Colonic mucosa (tissue), 4 donors: ENCODE measurements around the gene PRG2. TPM values are rescaled to one million over a fixed set of nuclear protein-coding genes. Genes with fewer than 3 reads are reported as not detected.
"Not testable (repeated sequence)": the region's sequence is repeated elsewhere in the genome, so short reads cannot be mapped to it uniquely, and the experiment has no call there.

ENCODE experiments used
- DNase-seq: peaks from one replicate; pipeline ENCODE4 v3.0.0-alpha.2; 2020
- H3K27ac ChIP-seq: fragments of 200-600 bp; one replicate; pipeline ENCODE4 v1.8.0; 2021
- H3K27me3 ChIP-seq: fragments of 200-600 bp; one replicate; pipeline ENCODE4 v1.8.0; 2021
- H3K36me3 ChIP-seq: fragments of 200-600 bp; one replicate; pipeline ENCODE4 v1.8.0; 2021
- H3K4me1 ChIP-seq: fragments of 200-600 bp; one replicate; pipeline ENCODE4 v1.8.0; 2021; ENCODE audit warnings: mild to moderate bottlenecking
- H3K4me3 ChIP-seq: fragments of 200-600 bp; one replicate; pipeline ENCODE4 v1.8.0; 2021
- H3K9ac ChIP-seq, 2 donors: one replicate each; pipeline ENCODE4 v1.7.0; 2013; ENCODE audit warnings: control low read depth in 2 of 2, low read depth in 2 of 2, low read length in 2 of 2
- H3K9me3 ChIP-seq: fragments of 200-600 bp; one replicate; pipeline ENCODE4 v1.8.0; 2021
- CTCF ChIP-seq: fragments of 200-600 bp; IDR thresholded peaks from one replicate; pipeline ENCODE4 v1.8.0; 2022; ENCODE audit warnings: antibody characterized with exemption, mild to moderate bottlenecking
- intact Hi-C: fragments of 100-400 bp; cut with DNase I; formaldehyde crosslinking; loops from one replicate; pipeline ENCODE4 v1.14.1; 2022
- total RNA-seq, 2 donors: library from RNA; stranded (reverse); fragmentation: NEBNext Ultra II Directional in 1 of 2; extraction: Animal tissue kit (Norgen Biotek cat#: 25700) in 1 of 2; gene quantifications; one replicate each; pipeline ENCODE4 v1.2.1, GENCODE V29; 2021
- donor health status: healthy.
- donor health status: DM: no; HTN: no; CAD: no.
- donor health status: DM: no; HTN: no; CAD: no.

PRG2 gene
- total RNA-seq, 2 donors from 2014 or later, result not detected

GRCh38 chr11:57339328-57339727 lies 51.1 kb downstream of the PRG2 start:
- Histone ChIP-seq H3K4me3 (no peak overlapping the region), H3K36me3 (no peaks in the 10 kb centered on the region), H3K27ac (no peak overlapping the region), H3K9me3 (no peaks in the 10 kb centered on the region), H3K9ac (no peak overlapping the region), H3K27me3 (no peaks in the 10 kb centered on the region), H3K4me1 (peaks cover 6% of the 10 kb centered on the region)
- intact Hi-C loops, result no loop called here
- DNase-seq, result no peak
- TF ChIP-seq CTCF, result no peak

- Histone ChIP-seq H3K36me3 (no peaks in the 10 kb centered on the region), H3K9me3 (no peaks in the 10 kb centered on the region), H3K27ac (no peak within 1 kb of the TSS), H3K27me3 (no peaks in the 10 kb centered on the region), H3K4me3 (no peak within 1 kb of the TSS), H3K9ac (no peak within 1 kb of the TSS), H3K4me1 (peaks cover 7% of the 10 kb centered on the region)
- DNase-seq, result no peak
- intact Hi-C loops, result no loop called here
- no peak for TF ChIP-seq CTCF
Measured at GRCh38 chr11:57338142-57338541, 52.3 kb downstream of the PRG2 start, which contains the start of gene P2RX3. Gene P2RX3, plus strand, starts transcription at chr11:57338352. Its CDS starts 199 bp downstream, at chr11:57338551.

- H3K36me3 ChIP-seq, H3K27ac ChIP-seq, H3K4me3 ChIP-seq, H3K9ac ChIP-seq, H3K4me1 ChIP-seq, intact Hi-C loops, H3K9me3 ChIP-seq, DNase-seq, H3K27me3 ChIP-seq: not testable (repeated sequence)
Measured at GRCh38 chr11:57336856-57337255, 53.6 kb downstream of the PRG2 start.

Other genes starting within 250 kb of the PRG2 start
- under 1 TPM; 0.10 to 0.27 TPM for gene LRRC55, start 208.7 kb downstream of the PRG2 start, total RNA-seq
- 1 to 10 TPM; 2.5 to 7.1 TPM for gene APLNR, start 153.4 kb downstream of the PRG2 start, total RNA-seq
- 100 to 1,000 TPM; 113 to 117 TPM for gene TNKS1BP1, start 65.7 kb downstream of the PRG2 start, total RNA-seq
- 100 to 1,000 TPM in 1 of 2 donors, 10 to 100 TPM in 1; 72.7 to 162 TPM for gene SSRP1, start 54.8 kb downstream of the PRG2 start, total RNA-seq
- not detected for gene P2RX3, start 52.3 kb downstream of the PRG2 start, total RNA-seq
- gene PRG3, start 9.5 kb downstream of the PRG2 start, total RNA-seq, result not detected
- gene SLC43A3, start 36.5 kb upstream of the PRG2 start, total RNA-seq, result 10 to 100 TPM; 10.6 to 21.4 TPM
- gene RTN4RL2, start 69.9 kb upstream of the PRG2 start, total RNA-seq, result under 1 TPM; 0.54 to 0.82 TPM
- 10 to 100 TPM in 1 of 2 donors, 1 to 10 TPM in 1; 8.7 to 19.0 TPM for gene SLC43A1, start 125.1 kb upstream of the PRG2 start, total RNA-seq
- gene TIMM10, start 140.1 kb upstream of the PRG2 start, total RNA-seq, result 10 to 100 TPM; 54.8 to 67.1 TPM
- not detected for gene SMTNL1, start 146.9 kb upstream of the PRG2 start, total RNA-seq
- gene UBE2L6, start 177.0 kb upstream of the PRG2 start, total RNA-seq, result 10 to 100 TPM; 28.3 to 35.3 TPM
- gene SERPING1, start 207.0 kb upstream of the PRG2 start, total RNA-seq, result 10 to 100 TPM; 18.7 to 57.5 TPM